ENCODE results near the gene DAO.

The DAO gene

DNA sequence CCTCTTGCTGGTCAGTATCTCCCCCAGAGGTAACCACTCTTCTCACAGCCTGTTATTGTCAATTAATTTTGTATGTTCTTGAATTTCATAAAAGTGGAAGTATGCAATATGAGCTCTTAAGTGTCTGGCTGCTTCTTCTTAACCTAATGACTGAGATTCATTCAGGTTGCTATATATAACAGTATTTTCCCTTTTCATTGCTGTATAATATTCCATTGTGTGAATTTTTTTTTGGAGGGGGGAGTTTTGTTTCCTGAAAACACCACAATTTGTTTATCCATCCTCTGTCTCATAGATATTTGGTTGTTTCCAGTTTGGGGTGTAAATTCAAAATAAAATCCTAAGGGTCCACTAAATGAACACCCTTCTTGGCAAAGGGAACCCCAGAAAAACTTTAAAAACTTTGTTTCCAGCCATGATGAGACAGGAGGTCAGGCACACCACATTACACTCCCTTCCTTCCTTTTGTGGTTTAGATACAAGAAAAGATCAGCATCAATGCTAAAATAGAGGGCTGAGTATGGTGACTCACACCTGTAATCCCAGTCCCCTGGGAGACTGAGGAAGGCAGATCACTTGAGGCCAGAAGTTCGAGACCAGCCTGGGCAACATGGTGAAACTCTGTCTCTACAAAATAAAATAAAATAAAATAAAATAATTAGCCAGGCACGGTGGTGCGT lies 4.1 kb upstream of the DAO start:
- no peak for DNase-seq (ENCODE audit: low read depth in 2 of 2)

DNA sequence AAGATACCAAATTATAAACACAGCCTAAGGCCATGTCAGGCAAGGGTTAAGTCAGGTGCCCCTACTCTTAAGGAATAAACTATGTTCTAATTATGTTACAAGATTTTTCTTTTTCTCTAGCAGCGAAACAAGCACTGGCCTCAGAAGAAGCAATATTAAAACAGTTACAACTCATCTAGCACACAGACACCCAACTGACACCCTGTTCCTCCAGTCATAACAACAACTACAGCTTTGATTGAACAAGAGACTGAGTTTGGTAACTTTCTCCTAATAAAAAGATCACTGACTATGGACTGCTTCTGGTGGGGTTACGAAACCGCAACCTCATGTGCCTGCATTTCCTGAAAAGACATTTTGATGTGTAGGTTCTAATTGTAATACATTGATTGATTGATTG lies 3.3 kb upstream of the DAO start:
- DNase-seq (ENCODE audit: low read depth in 2 of 2): no peak

DNA sequence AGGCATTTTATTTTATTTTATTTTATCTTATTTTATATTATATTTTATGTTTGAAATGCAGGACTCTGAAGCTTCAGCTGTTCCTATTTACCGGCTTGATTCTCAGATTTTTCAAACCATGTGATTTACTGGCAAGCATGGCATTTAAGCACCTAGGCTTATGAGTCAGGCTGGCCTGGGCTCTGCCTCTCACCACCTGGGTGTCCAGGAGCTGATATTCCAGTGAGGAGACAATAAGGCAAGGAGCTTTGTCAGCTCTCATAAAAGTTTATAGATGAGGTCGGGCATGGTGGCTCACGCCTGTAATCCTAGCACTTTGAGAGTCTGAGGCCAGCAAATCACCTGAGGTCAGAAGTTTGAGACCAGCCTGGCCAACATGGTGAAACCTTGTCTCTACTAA lies 2.1 kb downstream of the DAO start:
- no peak for DNase-seq (ENCODE audit: low read depth in 2 of 2)

DNA sequence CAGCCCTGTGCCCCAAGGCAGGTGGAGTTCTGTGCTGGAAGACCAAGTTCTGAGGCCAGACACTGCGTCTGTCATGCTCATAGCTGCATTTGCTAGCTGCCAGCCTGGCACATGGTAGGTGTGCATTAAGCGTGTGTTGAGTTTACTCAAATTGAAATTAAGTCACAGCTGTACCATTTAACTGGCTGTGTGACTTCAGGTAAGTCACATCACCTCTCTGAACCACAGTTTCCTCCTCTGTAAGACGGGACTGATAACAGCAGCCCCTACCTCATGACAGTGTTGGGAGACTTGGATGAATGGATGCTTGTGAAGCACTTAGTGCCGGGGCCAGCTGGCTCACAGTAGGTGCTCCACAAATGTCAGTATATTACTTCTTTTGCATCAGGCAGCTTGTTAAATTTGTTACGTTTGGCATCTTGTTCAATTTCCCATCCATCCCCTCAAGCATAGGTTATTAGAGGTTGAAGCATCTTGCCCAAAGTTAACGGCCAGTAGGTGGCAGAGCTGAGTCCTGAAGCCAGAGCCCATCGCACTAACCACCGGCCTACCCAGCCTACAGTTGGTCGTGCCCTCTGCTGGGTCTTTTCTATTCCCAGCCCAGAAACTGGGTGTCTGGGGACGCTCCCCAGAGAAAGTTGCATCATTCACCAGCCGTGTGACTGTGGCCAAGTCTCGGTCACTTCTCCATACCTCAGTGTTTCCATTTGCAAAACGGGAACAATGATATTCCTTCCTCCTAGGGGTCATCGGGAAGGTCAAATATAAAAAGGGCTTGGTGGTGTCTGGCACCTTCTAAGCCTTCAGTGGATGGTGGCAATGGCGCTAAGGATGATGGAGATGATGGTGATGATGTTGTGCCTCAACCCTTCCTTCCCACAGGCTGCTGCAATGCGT lies 4.5 kb downstream of the DAO start:
- peak; percentile 66 to 73 for DNase-seq (ENCODE audit: low read depth in 2 of 2)

DNA sequence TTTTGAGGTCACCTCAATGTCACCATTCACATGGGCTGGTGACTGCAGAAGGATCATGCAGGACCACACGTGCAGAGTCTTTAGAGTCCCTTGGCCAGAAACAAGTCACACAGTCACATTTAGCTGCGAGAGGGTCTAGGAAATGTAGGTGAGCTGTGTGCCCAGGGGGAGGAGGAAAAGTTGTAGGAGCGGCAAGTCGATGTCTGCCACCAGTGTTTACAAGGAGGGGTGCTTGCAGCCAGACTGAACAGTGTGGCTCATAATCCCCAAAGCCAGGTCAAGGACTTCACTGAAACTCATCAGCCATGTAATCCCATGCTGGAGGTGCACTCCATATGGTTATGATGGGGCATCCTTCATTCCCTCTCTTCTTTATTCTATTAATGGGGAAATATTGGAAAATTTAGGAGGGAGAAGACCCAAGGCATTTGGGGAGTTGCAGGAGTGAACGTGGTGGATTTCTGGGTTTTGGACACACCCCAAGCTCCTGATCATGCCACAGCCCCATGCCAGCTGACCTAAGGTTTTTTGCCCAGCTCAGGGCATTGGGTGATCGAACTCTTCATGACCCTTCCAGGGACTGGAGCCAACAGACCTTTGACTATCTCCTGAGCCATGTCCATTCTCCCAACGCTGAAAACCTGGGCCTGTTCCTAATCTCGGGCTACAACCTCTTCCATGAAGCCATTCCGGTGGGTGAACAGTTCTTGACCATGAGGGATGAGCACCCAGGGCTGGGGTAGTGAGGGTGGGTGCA lies 7.2 kb downstream of the DAO start:
- DNase-seq (ENCODE audit: low read depth in 2 of 2): no peak

DNA sequence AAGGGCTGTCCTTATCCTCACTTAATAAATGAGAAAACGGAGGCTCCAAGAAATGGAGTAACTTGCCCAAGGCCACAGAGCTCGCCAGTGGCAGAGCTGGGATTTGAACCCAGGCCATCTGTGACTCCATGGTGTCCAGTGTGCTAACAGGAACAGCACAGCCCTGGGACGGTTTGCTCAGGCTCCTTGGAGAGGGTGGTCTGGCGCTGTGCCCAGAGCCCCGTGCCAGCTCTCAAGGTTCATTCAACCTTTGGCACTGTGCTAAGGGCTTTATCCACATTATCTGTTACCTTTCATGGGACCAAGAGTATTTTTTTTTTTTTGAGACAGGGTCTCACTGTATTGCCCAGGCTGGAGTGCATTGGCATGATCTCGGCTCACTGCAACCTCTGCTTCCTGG lies 8.1 kb downstream of the DAO start:
- no peak for DNase-seq (ENCODE audit: low read depth in 2 of 2)

DNA sequence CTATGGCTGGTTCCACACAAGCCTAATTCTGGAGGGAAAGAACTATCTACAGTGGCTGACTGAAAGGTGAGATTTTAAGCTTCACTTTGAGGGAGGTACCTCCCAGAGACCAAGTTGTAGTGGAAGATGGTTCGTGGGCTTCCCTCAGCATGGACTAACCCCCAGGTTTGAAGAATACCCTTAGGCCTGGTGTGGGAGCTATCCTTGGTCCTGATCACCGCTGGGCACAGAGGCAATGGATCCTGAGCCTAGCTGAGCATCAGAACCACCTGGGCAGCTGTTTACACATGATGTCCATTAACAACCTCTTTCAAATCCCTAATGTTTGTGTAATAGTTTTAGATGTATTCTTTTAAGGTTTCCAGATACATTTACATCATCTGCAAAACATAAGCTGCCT lies 10.3 kb downstream of the DAO start:
- DNase-seq (ENCODE audit: low read depth in 2 of 2): peak in 1 of 2 donors; percentile 6

DNA sequence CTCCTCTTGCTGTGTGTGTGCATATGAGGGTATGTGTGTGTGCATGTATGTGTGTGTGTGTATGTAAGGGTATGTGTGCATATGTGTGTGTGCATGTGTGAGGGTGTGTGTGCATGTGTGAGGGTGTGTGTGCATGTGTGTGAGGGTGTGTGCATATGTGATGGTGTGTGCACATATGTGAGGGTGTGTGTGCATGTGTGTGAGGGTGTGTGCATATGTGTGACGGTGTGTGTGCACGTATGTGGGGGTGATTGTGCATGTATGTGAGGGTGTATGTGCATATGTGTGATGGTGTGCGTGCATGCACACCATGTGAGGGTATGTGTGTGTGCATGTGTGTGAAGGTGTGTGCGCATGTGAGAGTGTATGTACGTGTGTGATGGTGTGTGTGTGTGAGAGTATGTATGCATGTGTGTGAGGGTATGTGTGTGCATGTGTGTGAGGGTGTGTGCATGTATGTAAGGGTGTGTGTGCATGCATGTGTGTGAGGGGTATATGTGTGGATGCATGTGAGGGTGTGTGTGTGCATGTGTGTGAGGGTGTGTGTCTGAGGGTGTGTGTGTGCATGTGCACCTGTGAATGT lies 15.4 kb downstream of the DAO start:
- no peak for DNase-seq (ENCODE audit: low read depth in 2 of 2)

DNA sequence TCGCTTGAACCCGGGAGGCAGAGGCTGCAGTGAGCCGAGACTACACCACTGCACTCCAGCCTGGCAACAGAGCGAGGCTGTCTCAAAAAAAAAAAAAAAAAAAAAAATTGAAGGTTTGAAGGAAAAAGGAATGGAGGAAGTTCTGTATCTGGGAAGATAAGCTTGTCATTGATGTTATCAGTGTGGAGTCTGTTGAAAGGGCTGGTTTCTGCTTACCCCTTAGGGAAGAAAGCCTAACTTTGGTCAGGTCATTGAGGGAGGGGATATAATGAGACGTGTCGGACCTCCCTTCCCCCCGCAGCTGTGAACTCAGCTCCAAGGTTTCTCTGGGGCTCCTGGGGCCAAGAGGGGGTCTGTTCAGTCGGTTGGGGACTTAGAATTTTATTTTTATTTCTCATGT lies 16.4 kb downstream of the DAO start:
- no peak for DNase-seq (ENCODE audit: low read depth in 2 of 2)

DNA sequence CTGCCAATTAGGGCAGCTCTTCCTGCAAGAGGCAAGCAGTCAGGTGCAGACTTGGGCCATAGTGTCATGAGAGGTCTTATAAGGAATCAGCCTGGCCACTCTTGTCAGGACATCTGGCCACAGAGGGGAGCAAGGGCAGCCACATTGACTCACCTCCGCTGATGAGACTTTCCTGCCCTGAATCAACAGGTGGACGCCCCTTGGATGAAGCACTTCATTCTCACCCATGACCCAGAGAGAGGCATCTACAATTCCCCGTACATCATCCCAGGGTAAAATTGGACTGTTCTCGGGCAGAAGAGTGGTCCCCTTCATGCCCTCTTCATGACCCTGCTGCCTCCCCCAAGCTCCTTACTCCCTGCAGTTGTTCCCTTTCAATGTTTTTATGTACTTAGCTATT lies 16.9 kb downstream of the DAO start:
- no peak for DNase-seq (ENCODE audit: low read depth in 2 of 2)

DNA sequence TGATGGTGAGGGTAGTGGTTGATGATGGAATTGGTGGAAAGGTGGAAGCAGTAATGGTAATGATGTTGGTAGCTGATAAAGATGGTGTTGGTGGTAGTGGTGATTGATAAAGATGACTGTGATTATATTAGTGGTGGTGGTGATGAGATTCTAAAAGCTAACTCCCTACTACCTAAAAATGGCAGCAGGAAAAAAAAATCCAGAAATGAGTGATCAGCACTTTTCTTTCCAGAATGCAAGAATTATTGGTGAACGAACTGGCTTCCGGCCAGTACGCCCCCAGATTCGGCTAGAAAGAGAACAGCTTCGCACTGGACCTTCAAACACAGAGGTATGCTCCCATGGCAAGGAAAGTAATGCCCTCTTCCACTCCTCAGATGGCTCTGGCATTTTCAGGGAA lies 19.3 kb downstream of the DAO start:
- DNase-seq (ENCODE audit: low read depth in 2 of 2): no peak

DNA sequence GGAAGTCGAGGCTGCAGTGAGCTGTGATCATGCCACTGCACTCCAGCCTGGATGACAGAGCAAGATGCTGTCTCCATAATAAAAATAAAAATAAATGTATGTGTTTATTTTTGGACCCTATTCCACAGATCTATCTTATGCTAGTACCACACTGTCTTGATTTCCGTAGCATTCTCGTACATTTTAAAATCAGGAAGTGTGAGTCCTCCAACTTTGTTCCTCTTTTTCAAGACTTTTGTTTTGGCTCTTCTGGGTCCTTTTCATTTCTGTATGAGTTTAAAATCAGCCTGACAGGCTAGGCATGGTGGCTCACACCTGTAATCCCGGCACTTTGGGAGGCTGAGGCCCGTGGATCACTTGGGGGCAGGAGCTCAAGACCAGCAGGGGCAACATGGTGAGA lies 25.8 kb downstream of the DAO start:
- no peak for DNase-seq (ENCODE audit: low read depth in 2 of 2)

DNA sequence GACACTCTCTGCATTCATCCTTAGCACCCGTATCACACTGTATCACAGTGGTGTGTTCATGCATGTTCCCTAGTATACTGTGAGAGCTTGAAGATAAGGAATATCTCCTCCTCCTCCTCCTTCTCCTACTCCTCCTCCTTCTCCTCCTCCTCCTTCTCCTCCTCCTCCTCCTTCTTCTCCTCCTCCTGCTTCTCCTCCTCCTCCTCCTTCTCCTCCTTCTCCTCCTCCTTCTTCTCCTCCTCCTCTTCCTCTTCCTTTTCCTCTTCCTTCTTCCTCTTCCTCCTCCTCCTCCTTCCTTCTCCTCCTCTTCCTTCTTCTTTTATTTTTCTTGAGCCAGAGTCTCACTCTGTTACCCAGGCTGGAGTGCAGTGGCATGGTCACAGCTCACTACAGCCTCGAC lies 27.1 kb downstream of the DAO start:
- no peak for DNase-seq (ENCODE audit: low read depth in 2 of 2)

DNA sequence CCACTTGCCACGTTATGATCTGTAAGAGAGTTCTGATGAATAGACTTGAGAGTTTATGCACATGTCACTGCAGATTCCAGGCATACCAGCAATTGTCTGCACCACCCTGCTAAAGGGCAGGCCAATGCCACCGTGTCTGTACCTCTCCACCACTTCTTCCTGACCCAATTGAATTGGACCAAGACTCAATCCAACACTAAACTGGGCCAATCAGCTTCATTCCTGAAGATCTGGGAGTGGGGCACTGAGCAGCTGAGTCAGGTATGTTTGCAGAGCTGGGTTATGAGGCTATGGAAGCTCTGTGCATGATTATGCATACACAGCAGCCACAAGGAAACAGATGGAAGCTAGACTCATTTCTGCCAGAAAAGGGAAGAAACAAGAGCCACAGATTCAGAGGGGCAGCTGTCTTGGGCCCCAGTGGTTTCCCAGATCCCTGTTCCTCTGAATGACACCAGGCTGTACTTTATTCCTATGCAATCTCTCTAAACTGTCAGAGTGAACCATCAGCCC lies 28.0 kb downstream of the DAO start:
- DNase-seq (ENCODE audit: low read depth in 2 of 2): no peak

DNA sequence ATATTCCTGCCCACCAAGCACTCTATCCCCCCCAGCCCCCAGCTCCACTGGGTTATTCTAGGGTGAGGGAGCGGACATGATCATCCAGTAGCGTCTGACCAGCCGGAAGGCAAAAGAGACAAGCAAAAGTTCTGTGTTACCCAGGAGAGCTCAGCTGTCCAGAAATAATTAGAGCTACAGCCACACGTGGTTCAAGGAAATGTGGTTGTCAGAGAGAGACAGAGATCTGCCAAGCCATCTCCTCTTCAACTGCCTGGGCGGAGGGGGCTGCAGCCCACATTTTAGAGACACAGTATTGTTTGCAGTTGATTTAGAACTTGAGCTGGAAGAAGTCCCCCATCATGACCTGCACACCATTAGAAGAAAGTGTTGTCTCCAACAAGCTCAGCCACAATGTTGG lies 30.4 kb downstream of the DAO start:
- no peak for DNase-seq (ENCODE audit: low read depth in 2 of 2)

DNA sequence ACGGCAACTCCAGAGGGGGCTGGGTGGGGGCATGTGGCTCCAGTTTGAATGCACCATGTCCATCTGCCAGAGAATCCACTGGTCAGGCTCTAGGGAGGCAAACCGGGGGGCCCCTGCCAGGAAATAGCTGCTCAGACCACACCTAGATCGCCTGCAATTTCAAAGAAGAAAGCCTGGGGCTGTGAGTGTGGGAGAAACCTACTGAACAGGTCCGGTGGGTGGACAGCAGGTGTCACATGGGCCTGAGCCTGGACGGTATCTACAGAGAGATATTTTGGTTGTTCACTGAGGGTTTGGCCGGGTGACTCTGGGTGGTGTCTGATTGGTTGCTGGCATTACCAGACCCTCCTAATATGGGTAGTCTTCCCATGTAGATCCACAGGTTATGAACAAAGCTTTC lies 32.0 kb downstream of the DAO start:
- DNase-seq (ENCODE audit: low read depth in 2 of 2): no peak

DNA sequence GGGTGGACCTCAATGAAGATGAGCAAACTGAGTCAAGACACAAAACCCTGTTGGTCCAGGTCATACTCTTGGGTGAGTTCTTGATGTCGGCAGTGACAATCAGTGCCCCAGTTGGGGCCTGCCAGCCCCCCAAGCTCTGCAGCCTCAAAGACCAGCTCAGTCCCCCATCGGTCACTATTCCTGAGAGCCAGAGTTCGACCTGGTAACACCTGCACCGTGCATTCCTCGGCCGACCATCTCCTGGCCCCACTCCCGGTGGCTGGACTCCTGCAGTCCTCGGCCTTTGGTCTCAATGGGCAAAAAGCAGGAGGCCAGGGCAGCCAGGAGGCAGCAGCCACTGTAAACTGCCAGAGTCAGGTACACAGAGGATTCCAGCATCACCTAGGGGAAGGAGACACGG lies 32.5 kb downstream of the DAO start:
- DNase-seq (ENCODE audit: low read depth in 2 of 2): no peak

DNA sequence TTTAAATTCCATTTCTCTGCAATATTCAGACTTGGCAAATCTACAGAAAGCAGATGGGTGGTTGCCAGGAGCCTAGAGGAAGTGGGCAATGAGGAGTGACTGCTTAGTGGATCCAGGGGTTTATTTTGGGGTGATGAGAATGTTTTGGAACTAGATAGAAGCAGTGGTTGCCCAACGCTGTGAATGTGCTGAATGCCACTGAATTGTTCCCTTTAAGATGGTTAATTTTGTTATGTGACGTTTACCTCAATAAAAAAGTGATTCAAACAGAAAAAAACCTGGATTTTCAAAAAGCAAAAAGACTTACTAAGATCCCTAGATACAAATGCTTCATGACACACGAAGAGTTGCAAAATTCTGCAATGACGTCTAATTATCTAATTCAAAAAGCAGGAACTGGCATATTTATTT lies 34.2 kb downstream of the DAO start:
- DNase-seq (ENCODE audit: low read depth in 2 of 2): no peak

DNA sequence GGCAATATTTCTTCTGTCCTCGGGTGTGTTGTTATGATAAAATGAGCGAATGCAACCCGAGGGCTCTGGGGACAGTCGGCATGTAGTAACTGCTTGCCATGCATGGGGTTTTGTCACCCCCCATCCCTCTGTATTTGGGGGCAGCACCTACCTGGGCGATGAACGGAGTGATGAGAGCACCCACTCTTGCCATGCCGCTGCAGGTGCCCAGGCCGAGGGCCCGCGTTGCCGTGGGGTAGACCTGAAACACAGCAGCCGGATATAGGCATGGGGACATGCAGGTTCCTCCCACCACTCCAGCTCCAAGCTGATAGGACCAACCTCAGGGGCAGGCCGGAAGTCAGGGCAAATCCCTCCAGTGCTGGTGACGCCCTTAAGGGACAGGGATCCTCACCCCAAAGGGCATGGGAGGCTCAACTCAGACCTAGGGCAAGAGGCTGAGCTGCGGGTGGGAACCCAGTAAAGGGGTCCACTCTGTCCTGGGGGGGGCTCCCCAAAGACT lies 35.8 kb downstream of the DAO start:
- no peak for DNase-seq (ENCODE audit: low read depth in 2 of 2)

DNA sequence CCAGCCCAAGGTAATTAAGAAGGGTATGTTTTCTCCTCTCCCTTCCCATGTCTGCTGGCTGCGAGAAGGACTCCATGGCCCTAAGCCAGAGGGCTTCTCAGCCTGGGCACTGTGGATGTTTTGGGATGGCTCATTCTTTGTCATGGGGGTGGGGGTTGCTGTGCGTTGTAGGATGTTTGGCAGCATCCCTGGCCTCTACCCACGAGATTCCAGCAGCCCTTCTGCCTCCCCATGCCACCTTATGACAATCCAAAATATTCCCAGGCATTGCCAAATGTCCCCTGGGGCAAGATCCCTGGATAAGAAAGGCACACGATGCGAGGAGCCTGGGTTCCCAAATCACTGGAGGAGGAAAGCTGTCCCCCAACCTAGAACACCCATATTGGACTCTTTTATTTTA lies 36.4 kb downstream of the DAO start:
- DNase-seq (ENCODE audit: low read depth in 2 of 2): no peak

DNA sequence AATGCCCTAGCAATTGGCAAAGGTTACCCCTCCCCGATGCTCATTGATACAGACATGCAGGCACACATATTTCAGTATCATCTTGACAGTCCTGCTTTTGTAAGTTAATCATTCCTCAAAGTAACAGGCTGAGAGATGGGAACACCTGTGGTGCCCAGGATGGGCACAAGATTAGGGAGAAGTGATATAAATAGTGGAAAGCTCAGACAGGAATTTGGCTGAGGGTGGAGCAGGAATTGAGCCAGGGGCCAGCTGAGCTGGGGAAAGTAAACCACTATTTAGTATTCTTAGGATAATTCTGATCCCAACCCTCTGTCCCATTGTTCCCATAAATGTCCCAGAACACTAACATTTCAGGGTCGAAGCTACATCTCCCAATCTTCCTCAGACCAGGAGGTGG lies 38.3 kb downstream of the DAO start:
- no peak for DNase-seq (ENCODE audit: low read depth in 2 of 2)
